ENCODE data around the gene ADGRD2. TPM values are rescaled to one million over a fixed set of nuclear protein-coding genes. Genes with fewer than 3 reads are reported as not detected.

Gene ADGRD2
- total and polyA plus RNA-seq, 2 of the 13 experiments (the other 11 are each of a cell fraction or from before 2014, with no cell fraction given) = not detected

DNA sequence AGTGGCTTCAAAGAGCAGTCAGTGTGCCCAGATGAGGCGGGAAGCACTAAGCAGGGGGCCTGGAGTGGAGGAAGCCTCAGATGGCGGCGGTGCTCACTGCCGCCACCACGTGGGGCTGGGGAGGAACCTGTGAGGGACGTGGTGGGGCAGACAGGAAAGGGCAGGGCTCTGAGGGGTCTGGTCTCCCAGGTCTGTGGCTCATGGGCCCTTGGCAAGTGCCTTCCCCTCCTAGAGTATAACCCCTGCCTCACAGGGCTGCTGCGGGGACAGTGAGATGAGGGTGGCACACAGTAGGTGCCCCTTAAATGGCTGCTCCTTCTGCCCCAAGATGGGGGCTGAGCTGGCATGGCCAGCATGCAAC is 30.4 kb downstream of the ADGRD2 start (continued):
- TF ChIP-seq HES4 (CRISPR knock-in tag; IDR thresholded peaks at IDR 0.05; ENCODE audit: borderline replicate concordance) (no peak), ZNF570 (CRISPR knock-in tag; IDR thresholded peaks at IDR 0.05; ENCODE audit: borderline replicate concordance) (no peak), RFX3 (CRISPR knock-in tag; IDR thresholded peaks at IDR 0.05) (no peak), ZBTB7B (CRISPR knock-in tag; IDR thresholded peaks at IDR 0.05) (no peak), ZFP1 (CRISPR knock-in tag; IDR thresholded peaks at IDR 0.05) (no peak), GATAD1 (CRISPR knock-in tag; IDR thresholded peaks at IDR 0.05) (no peak), NR3C1 (CRISPR knock-in tag; IDR thresholded peaks at IDR 0.05) (no peak), ZNF75D (CRISPR knock-in tag; IDR thresholded peaks at IDR 0.05; ENCODE audit: borderline replicate concordance) (no peak), PAWR (CRISPR knock-in tag; IDR thresholded peaks at IDR 0.05; ENCODE audit: borderline replicate concordance) (no peak), TAF1 (CRISPR knock-in tag; IDR thresholded peaks at IDR 0.05) (no peak), FOXM1 (CRISPR knock-in tag; IDR thresholded peaks at IDR 0.05) (no peak), ZNF607 (CRISPR knock-in tag; IDR thresholded peaks at IDR 0.05; ENCODE audit: borderline replicate concordance) (no peak), TCF12 (IDR thresholded peaks at IDR 0.05) (no peak), TCF12 (CRISPR knock-in tag; IDR thresholded peaks at IDR 0.05) (no peak), MIXL1 (CRISPR knock-in tag; IDR thresholded peaks at IDR 0.05) (no peak), MED1 (CRISPR knock-in tag; IDR thresholded peaks at IDR 0.05) (no peak), TRIM24 (CRISPR knock-in tag; IDR thresholded peaks at IDR 0.05) (no peak), ZNF121 (CRISPR knock-in tag; IDR thresholded peaks at IDR 0.05) (no peak), GATA4 (IDR thresholded peaks at IDR 0.05; ENCODE audit: borderline replicate concordance, low read depth) (no peak)
- TF ChIP-seq, protein P1, sequence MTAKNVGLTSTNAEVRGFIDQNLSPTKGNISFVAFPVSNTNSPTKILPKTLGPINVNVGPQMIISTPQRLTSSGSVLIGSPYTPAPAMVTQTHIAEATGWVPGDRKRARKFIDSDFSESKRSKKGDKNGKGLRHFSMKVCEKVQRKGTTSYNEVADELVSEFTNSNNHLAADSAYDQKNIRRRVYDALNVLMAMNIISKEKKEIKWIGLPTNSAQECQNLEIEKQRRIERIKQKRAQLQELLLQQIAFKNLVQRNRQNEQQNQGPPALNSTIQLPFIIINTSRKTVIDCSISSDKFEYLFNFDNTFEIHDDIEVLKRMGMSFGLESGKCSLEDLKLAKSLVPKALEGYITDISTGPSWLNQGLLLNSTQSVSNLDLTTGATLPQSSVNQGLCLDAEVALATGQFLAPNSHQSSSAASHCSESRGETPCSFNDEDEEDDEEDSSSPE (CRISPR knock-in tag; IDR thresholded peaks at IDR 0.05) = peak; percentile 20; the same call in 1 of the 2 replicates
- TF ChIP-seq, protein P2, sequence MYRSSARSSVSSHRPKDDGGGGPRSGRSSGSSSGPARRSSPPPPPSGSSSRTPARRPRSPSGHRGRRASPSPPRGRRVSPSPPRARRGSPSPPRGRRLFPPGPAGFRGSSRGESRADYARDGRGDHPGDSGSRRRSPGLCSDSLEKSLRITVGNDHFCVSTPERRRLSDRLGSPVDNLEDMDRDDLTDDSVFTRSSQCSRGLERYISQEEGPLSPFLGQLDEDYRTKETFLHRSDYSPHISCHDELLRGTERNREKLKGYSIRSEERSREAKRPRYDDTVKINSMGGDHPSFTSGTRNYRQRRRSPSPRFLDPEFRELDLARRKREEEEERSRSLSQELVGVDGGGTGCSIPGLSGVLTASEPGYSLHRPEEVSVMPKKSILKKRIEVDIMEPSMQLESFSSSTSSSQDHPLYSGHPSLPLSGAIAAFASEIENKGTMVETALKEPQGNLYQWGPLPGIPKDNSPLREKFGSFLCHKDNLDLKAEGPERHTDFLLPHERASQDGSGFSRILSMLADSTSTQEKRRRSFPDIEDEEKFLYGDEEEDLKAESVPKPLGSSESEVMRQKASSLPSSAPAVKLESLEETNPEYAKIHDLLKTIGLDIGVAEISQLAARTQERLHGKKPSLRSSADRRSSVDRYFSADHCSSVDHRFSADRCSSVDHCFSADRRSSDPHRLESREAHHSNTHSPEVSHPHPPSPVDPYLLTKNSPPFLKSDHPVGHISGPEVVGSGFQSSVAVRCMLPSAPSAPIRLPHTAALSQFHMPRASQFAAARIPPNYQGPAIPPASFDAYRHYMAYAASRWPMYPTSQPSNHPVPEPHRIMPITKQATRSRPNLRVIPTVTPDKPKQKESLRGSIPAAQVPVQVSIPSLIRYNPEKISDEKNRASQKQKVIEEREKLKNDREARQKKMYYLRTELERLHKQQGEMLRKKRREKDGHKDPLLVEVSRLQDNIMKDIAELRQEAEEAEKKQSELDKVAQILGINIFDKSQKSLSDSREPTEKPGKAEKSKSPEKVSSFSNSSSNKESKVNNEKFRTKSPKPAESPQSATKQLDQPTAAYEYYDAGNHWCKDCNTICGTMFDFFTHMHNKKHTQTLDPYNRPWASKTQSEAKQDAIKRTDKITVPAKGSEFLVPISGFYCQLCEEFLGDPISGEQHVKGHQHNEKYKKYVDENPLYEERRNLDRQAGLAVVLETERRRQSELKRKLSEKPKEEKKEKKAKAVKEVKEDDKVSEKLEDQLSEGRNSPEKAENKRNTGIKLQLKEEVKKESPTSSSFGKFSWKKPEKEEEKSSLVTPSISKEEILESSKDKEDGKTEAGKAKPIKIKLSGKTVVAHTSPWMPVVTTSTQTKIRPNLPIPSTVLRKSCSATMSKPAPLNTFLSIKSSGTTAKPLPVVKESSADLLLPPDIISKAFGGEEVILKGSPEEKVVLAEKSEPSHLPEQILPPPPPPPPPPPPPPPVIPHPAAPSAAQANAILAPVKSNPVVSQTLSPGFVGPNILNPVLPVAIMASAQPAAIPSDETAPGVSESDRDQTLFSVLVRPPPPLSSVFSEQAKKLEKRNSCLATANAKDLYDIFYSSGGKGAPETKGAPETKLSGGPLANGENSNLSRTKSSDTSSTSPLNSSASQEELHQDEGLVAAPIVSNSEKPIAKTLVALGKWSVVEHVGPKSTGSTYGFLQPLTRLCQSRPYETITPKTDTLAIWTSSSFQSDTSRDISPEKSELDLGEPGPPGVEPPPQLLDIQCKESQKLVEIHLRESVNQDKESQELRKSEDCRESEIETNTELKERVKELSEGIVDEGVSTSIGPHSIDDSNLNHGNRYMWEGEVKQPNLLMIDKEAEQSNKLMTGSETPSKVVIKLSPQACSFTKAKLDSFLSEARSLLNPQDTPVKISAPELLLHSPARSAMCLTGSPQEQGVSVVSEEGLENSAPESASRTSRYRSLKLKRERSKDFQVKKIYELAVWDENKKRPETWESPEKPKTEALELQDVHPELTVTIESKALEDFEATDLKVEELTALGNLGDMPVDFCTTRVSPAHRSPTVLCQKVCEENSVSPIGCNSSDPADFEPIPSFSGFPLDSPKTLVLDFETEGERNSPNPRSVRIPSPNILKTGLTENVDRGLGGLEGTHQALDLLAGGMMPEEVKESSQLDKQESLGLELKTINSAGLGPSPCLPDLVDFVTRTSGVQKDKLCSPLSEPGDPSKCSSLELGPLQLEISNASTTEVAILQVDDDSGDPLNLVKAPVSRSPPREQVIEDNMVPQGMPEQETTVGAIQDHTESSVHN (CRISPR knock-in tag; IDR thresholded peaks at IDR 0.05) = no peak
- TF ChIP-seq, protein P3, sequence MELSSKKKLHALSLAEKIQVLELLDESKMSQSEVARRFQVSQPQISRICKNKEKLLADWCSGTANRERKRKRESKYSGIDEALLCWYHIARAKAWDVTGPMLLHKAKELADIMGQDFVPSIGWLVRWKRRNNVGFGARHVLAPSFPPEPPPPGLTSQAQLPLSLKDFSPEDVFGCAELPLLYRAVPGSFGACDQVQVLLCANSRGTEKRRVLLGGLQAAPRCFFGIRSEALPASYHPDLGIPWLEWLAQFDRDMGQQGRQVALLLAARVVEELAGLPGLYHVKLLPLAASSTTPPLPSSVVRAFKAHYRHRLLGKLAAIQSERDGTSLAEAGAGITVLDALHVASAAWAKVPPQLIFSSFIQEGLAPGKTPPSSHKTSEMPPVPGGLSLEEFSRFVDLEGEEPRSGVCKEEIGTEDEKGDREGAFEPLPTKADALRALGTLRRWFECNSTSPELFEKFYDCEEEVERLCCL (CRISPR knock-in tag; IDR thresholded peaks at IDR 0.05; ENCODE audit: borderline replicate concordance) = no peak

Data from HepG2 (cell line).